HEK293 (cell line): ENCODE measurements around the gene CASKIN1.

Experiments used
- GLIS2 ChIP-seq: fragments of 450-650 bp; formaldehyde crosslinking; IDR thresholded peaks from 2 replicates; pipeline ENCODE4 v1.5.1; 2016; ENCODE audit warnings: missing biosample characterization, missing genetic modification characterization
- PRDM10 ChIP-seq: fragments of 450-650 bp; formaldehyde crosslinking; IDR thresholded peaks from 2 replicates; pipeline ENCODE4 v1.5.1; 2016; ENCODE audit warnings: missing biosample characterization, missing genetic modification characterization
- YY2 ChIP-seq: fragments of 450-650 bp; formaldehyde crosslinking; IDR thresholded peaks from 2 replicates; pipeline ENCODE4 v1.5.1; 2016; ENCODE audit warnings: missing biosample characterization, missing genetic modification characterization
- ZBTB11 ChIP-seq: fragments of 450-650 bp; formaldehyde crosslinking; conservative IDR thresholded peaks from 2 replicates; pipeline ENCODE4 v1.5.1; 2016; ENCODE audit warnings: low read depth, missing biosample characterization, missing genetic modification characterization
- ZBTB20 ChIP-seq: fragments of 450-650 bp; formaldehyde crosslinking; IDR thresholded peaks from 2 replicates; pipeline ENCODE4 v1.5.1; 2016; ENCODE audit warnings: missing biosample characterization, missing genetic modification characterization
- ZBTB44 ChIP-seq: fragments of 450-650 bp; IDR thresholded peaks from 2 replicates; pipeline ENCODE4 v1.5.1; 2018; ENCODE audit warnings: missing biosample characterization, mild to moderate bottlenecking, missing genetic modification characterization
- ZBTB6 ChIP-seq: fragments of 450-650 bp; formaldehyde crosslinking; IDR thresholded peaks from 2 replicates; pipeline ENCODE4 v1.5.1; 2017; ENCODE audit warnings: missing biosample characterization, missing genetic modification characterization
- ZFP37 ChIP-seq: fragments of 450-650 bp; formaldehyde crosslinking; IDR thresholded peaks from 2 replicates; pipeline ENCODE4 v1.5.1; 2016; ENCODE audit warnings: missing biosample characterization, missing genetic modification characterization
- ZNF10 ChIP-seq: fragments of 450-650 bp; formaldehyde crosslinking; IDR thresholded peaks from 2 replicates; pipeline ENCODE4 v1.5.1; 2017; ENCODE audit warnings: missing biosample characterization, missing genetic modification characterization
- ZNF114 ChIP-seq: fragments of 450-650 bp; formaldehyde crosslinking; IDR thresholded peaks from 2 replicates; pipeline ENCODE4 v1.5.0; 2017; ENCODE audit warnings: missing biosample characterization, missing genetic modification characterization
- ZNF175 ChIP-seq: fragments of 450-650 bp; formaldehyde crosslinking; IDR thresholded peaks from 2 replicates; pipeline ENCODE4 v1.5.1; 2016; ENCODE audit warnings: missing biosample characterization, missing genetic modification characterization
- ZNF214 ChIP-seq: fragments of 450-650 bp; formaldehyde crosslinking; IDR thresholded peaks from 2 replicates; pipeline ENCODE4 v1.5.1; 2017; ENCODE audit warnings: missing biosample characterization, mild to moderate bottlenecking, missing genetic modification characterization, borderline replicate concordance
- ZNF239 ChIP-seq: fragments of 450-650 bp; formaldehyde crosslinking; IDR thresholded peaks from 2 replicates; pipeline ENCODE4 v1.5.1; 2016; ENCODE audit warnings: missing biosample characterization, missing genetic modification characterization
- ZNF324 ChIP-seq: fragments of 450-650 bp; formaldehyde crosslinking; IDR thresholded peaks from 2 replicates; pipeline ENCODE4 v1.5.1; 2016; ENCODE audit warnings: missing biosample characterization, missing genetic modification characterization
- ZNF404 ChIP-seq: fragments of 450-650 bp; formaldehyde crosslinking; IDR thresholded peaks from 2 replicates; pipeline ENCODE4 v1.5.1; 2017; ENCODE audit warnings: missing biosample characterization, missing genetic modification characterization
- ZNF629 ChIP-seq: fragments of 450-650 bp; formaldehyde crosslinking; IDR thresholded peaks from 2 replicates; pipeline ENCODE4 v1.5.1; 2017; ENCODE audit warnings: missing biosample characterization, missing genetic modification characterization
- ZNF654 ChIP-seq: fragments of 450-650 bp; formaldehyde crosslinking; IDR thresholded peaks from 2 replicates; pipeline ENCODE4 v1.5.1; 2016; ENCODE audit warnings: low read depth, missing biosample characterization, missing genetic modification characterization
- ZNF692 ChIP-seq: fragments of 450-650 bp; formaldehyde crosslinking; IDR thresholded peaks from 2 replicates; pipeline ENCODE4 v1.5.1; 2016; ENCODE audit warnings: missing biosample characterization, missing genetic modification characterization
- ZNF768 ChIP-seq: fragments of 450-650 bp; formaldehyde crosslinking; IDR thresholded peaks from 2 replicates; pipeline ENCODE4 v1.5.1; 2018; ENCODE audit warnings: missing biosample characterization, mild to moderate bottlenecking, missing genetic modification characterization
- ZNF785 ChIP-seq: fragments of 450-650 bp; formaldehyde crosslinking; IDR thresholded peaks from 2 replicates; pipeline ENCODE4 v1.5.1; 2016; ENCODE audit warnings: missing biosample characterization, missing genetic modification characterization
- ZNF837 ChIP-seq: fragments of 450-650 bp; formaldehyde crosslinking; IDR thresholded peaks from 2 replicates; pipeline ENCODE4 v1.5.1; 2016; ENCODE audit warnings: missing biosample characterization, missing genetic modification characterization
- ZSCAN4 ChIP-seq: fragments of 450-650 bp; formaldehyde crosslinking; IDR thresholded peaks from 2 replicates; pipeline ENCODE4 v1.5.1; 2017; ENCODE audit warnings: missing biosample characterization, missing genetic modification characterization
- TF ChIP-seq, protein P1 (sequence below): fragments of 450-650 bp; formaldehyde crosslinking; IDR thresholded peaks from 2 replicates; pipeline ENCODE4 v1.5.1; 2016; ENCODE audit warnings: missing biosample characterization, missing genetic modification characterization
- TF ChIP-seq, protein P2 (sequence below): fragments of 450-650 bp; formaldehyde crosslinking; IDR thresholded peaks from 2 replicates; pipeline ENCODE4 v1.5.1; 2016; ENCODE audit warnings: missing biosample characterization, missing genetic modification characterization, low read depth

Gene CASKIN1

GRCh38 chr16:2223942-2224486 lies 27.6 kb upstream of the CASKIN1 start (continued):
- TF ChIP-seq ZBTB11 (no peak; the same call in 1 of the 2 replicates), ZNF654 (tag by site-specific recombination) (peak; percentile 37), ZNF692 (tag by site-specific recombination) (peak; percentile 41; the same call in 1 of the 2 replicates), GLIS2 (tag by site-specific recombination) (no peak; the same call in 1 of the 2 replicates), ZNF114 (tag by site-specific recombination) (no peak), ZNF324 (no peak), ZNF629 (no peak), ZBTB6 (tag by site-specific recombination) (peak; percentile 23; the same call in 1 of the 2 replicates), ZNF175 (tag by site-specific recombination) (no peak), ZNF10 (tag by site-specific recombination) (peak; percentile 98), YY2 (tag by site-specific recombination) (no peak), ZNF404 (tag by site-specific recombination) (no peak), ZNF785 (tag by site-specific recombination) (no peak), ZNF837 (tag by site-specific recombination) (no peak), ZNF239 (tag by site-specific recombination) (no peak), ZBTB44 (no peak), ZNF214 (no peak), PRDM10 (tag by site-specific recombination) (no peak), ZSCAN4 (tag by site-specific recombination) (no peak), ZBTB20 (tag by site-specific recombination) (peak; percentile 80; the same call in 1 of the 2 replicates), ZNF768 (no peak), ZFP37 (tag by site-specific recombination) (no peak; the same call in 1 of the 2 replicates)
- TF ChIP-seq, protein P1, sequence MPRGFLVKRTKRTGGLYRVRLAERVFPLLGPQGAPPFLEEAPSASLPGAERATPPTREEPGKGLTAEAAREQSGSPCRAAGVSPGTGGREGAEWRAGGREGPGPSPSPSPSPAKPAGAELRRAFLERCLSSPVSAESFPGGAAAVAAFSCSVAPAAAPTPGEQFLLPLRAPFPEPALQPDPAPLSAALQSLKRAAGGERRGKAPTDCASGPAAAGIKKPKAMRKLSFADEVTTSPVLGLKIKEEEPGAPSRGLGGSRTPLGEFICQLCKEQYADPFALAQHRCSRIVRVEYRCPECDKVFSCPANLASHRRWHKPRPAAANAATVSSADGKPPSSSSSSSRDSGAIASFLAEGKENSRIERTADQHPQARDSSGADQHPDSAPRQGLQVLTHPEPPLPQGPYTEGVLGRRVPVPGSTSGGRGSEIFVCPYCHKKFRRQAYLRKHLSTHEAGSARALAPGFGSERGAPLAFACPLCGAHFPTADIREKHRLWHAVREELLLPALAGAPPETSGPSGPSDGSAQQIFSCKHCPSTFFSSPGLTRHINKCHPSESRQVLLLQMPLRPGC: 0 out of 2 replicates have a peak, but pooled peaks have one; percentile 4
- TF ChIP-seq, protein P2, sequence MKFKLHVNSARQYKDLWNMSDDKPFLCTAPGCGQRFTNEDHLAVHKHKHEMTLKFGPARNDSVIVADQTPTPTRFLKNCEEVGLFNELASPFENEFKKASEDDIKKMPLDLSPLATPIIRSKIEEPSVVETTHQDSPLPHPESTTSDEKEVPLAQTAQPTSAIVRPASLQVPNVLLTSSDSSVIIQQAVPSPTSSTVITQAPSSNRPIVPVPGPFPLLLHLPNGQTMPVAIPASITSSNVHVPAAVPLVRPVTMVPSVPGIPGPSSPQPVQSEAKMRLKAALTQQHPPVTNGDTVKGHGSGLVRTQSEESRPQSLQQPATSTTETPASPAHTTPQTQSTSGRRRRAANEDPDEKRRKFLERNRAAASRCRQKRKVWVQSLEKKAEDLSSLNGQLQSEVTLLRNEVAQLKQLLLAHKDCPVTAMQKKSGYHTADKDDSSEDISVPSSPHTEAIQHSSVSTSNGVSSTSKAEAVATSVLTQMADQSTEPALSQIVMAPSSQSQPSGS: no peak
